A673 (cell line): ENCODE results near the gene USP44. TPM values are rescaled to one million over a fixed set of nuclear protein-coding genes. Genes with fewer than 3 reads are reported as not detected.

ENCODE experiments used
- BruUV-seq: library from RNA; stranded (reverse); fragments of 400-500 nt; replicated peaks from 2 replicates; lab custom pipeline; 2021; lab: Mats Ljungman, UMichigan
- CTCF ChIA-PET: fragments of 300-600 bp; sonication (Branson Sonifier 250); formaldehyde crosslinking; loops from one replicate; lab custom pipeline; 2022; ENCODE audit warnings: antibody characterized with exemption; lab: Charles Lee
- POLR2A ChIA-PET: fragments of 300-600 bp; sonication (Branson Sonifier 250); formaldehyde crosslinking; loops from one replicate; lab custom pipeline; 2022; ENCODE audit warnings: antibody characterized with exemption; ENCODE audit not compliant: low non-redundant PET; lab: Charles Lee
- DNase-seq: peaks from one replicate; pipeline ENCODE4 v3.0.0-alpha.2; 2015; ENCODE audit warnings: low spot score
- H3K27ac ChIP-seq: fragments of 200-600 bp; sonication (generic); 2 replicates; pipeline ENCODE4 v1.5.1; 2016; ENCODE audit warnings: mixed run types, low read depth, mild to moderate bottlenecking, mixed read lengths, antibody characterized with exemption, low read length; ENCODE audit not compliant: poor library complexity, severe bottlenecking
- H3K27me3 ChIP-seq: fragments of 200-600 bp; sonication (generic); replicated peaks from 2 replicates; pipeline ENCODE4 v1.6.1; 2017; ENCODE audit warnings: mixed run types, low read depth, mild to moderate bottlenecking, mixed read lengths, antibody characterized with exemption, low read length; ENCODE audit not compliant: insufficient read depth, poor library complexity
- H3K36me3 ChIP-seq: fragments of 200-600 bp; sonication (generic); 2 replicates; pipeline ENCODE4 v1.6.1; 2016; ENCODE audit warnings: mixed run types, mild to moderate bottlenecking, mixed read lengths, antibody characterized with exemption, low read length; ENCODE audit not compliant: insufficient read depth, poor library complexity, severe bottlenecking
- H3K4me1 ChIP-seq: fragments of 200-600 bp; sonication (generic); 2 replicates; pipeline ENCODE4 v1.6.1; 2017; ENCODE audit warnings: mixed run types, mild to moderate bottlenecking, mixed read lengths, antibody characterized with exemption, low read length; ENCODE audit not compliant: insufficient read depth, poor library complexity, severe bottlenecking
- H3K4me3 ChIP-seq: fragments of 200-600 bp; sonication (generic); 2 replicates; pipeline ENCODE4 v1.5.1; 2016; ENCODE audit warnings: low read depth, mixed run types, mild to moderate bottlenecking, mixed read lengths, low read length; ENCODE audit not compliant: poor library complexity, severe bottlenecking
- H3K9me3 ChIP-seq: fragments of 200-600 bp; sonication (generic); 2 replicates; pipeline ENCODE4 v1.6.1; 2016; ENCODE audit warnings: mixed run types, low read depth, mild to moderate bottlenecking, mixed read lengths, antibody characterized with exemption, low read length; ENCODE audit not compliant: poor library complexity, severe bottlenecking
- EZH2 ChIP-seq: fragments of 200-600 bp; sonication (generic); IDR thresholded peaks from 2 replicates; pipeline ENCODE4 v1.6.1; 2017; ENCODE audit warnings: borderline replicate concordance, low read depth, mild to moderate bottlenecking, mixed read lengths, antibody characterized with exemption, low read length; ENCODE audit not compliant: poor library complexity, severe bottlenecking
- intact Hi-C: fragments of 100-400 bp; cut with micrococcal nuclease; formaldehyde crosslinking; loops from one replicate; pipeline ENCODE4 v1.10.0; 2022; ENCODE audit not compliant: unreplicated experiment
- total RNA-seq: library from RNA; stranded (reverse); gene quantifications from 2 replicates; pipeline ENCODE4 v1.2.3, GENCODE V29; 2021
- TF ChIP-seq, protein P1 (sequence below): fragments of 300-800, 200-600 bp; sonication (generic); conservative IDR thresholded peaks from 2 replicates; pipeline ENCODE4 v1.5.1; 2017; ENCODE audit warnings: low read depth, mild to moderate bottlenecking, antibody characterized with exemption, low read length, moderate library complexity, mixed read lengths

Gene USP44
- total RNA-seq, 1 experiment from 2014 or later, result 7.1 TPM

DNA sequence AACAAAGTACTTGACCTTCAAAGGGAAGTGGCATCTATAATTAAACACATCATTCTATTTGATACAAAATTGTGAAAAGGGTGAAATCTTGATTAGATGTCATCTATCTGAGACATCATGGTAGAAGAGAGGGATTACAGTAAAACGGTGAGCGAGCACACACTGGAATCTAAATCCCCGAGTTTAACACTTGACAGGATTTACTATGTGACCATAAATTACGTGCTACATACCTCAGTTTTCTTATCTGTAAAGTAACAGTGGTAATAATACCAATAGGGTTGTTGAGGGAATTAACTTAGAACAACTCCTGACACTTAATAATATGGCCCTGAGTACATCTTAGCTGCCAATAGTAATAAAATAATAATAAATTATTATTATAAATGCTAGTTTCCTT lies 13.3 kb downstream of the USP44 start:
- BruUV-seq, result no TSS peak
- no peak overlapping the region for H3K27ac ChIP-seq
- no peak overlapping the region for H3K4me3 ChIP-seq
- H3K9me3 ChIP-seq, result no peaks in the 10 kb centered on the region
- TF ChIP-seq, protein P1, sequence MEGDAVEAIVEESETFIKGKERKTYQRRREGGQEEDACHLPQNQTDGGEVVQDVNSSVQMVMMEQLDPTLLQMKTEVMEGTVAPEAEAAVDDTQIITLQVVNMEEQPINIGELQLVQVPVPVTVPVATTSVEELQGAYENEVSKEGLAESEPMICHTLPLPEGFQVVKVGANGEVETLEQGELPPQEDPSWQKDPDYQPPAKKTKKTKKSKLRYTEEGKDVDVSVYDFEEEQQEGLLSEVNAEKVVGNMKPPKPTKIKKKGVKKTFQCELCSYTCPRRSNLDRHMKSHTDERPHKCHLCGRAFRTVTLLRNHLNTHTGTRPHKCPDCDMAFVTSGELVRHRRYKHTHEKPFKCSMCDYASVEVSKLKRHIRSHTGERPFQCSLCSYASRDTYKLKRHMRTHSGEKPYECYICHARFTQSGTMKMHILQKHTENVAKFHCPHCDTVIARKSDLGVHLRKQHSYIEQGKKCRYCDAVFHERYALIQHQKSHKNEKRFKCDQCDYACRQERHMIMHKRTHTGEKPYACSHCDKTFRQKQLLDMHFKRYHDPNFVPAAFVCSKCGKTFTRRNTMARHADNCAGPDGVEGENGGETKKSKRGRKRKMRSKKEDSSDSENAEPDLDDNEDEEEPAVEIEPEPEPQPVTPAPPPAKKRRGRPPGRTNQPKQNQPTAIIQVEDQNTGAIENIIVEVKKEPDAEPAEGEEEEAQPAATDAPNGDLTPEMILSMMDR, result no peak
- no peak for TF ChIP-seq EZH2
- CTCF ChIA-PET, result interaction anchor here (1.1 to 1.2 kb wide), 2 partner anchors 37 to 195 kb away, joined by 3 to 5 read pairs; no protein-coding TSS in a partner anchor
- H3K36me3 ChIP-seq, result no peaks in the 10 kb centered on the region
- POLR2A ChIA-PET, result no interaction called here
- no peaks in the 10 kb centered on the region for H3K27me3 ChIP-seq
- DNase-seq, result no peak
- H3K4me1 ChIP-seq, result peaks cover 7% of the 10 kb centered on the region
- intact Hi-C loops, result loop anchor here (10.0 kb wide), 4 partner anchors 203 to 1403 kb away; no protein-coding TSS in a partner anchor

- ChIA-PET POLR2A (interaction anchor here (0.6 kb wide), 1 partner anchor 41 kb away, joined by 5 read pairs; no protein-coding TSS in a partner anchor), CTCF (interaction anchor here (0.6 to 1.2 kb wide), 13 partner anchors 11 to 501 kb away, joined by 3 to 17 read pairs (median 3); partner anchors contain the start of gene NR2C1)
- no peaks in the 10 kb centered on the region for H3K9me3 ChIP-seq
- no peak overlapping the region for H3K4me3 ChIP-seq
- H3K27me3 ChIP-seq, result no peaks in the 10 kb centered on the region
- no peaks in the 10 kb centered on the region for H3K36me3 ChIP-seq
- no peak for TF ChIP-seq EZH2
- TF ChIP-seq, protein P1, result no peak
- peaks cover 7% of the 10 kb centered on the region for H3K4me1 ChIP-seq
- no peak overlapping the region for H3K27ac ChIP-seq
- no TSS peak for BruUV-seq
- intact Hi-C loops, result loop anchor here (2.0 to 10.0 kb wide), 5 partner anchors 199 to 1399 kb away; no protein-coding TSS in a partner anchor
- DNase-seq, result no peak
These were observed 17.3 kb downstream of the USP44 start for GRCh38 chr12:95533985-95534384.

DNA sequence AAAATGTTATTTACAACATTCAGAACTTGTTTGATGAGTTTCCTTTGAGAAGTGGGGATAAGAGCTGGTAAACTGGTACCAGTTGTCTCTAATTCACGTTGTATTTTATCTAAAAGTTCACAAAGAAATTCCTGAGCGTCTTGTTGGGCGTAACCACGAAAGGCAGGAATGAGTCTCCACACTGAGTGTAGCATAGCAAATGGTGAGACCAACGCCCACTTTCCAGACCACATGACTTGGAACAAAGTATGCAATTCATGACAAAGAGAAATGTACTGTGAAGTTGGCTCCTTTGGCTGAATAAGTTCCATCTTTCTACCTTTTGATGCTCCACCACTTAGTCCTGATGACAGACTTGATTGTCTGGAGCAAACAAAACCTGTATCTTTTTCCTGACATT lies 18.4 kb downstream of the USP44 start:
- H3K36me3 ChIP-seq, result no peaks in the 10 kb centered on the region
- no peaks in the 10 kb centered on the region for H3K27me3 ChIP-seq
- no peak for DNase-seq
- BruUV-seq, result no TSS peak
- no peak overlapping the region for H3K4me3 ChIP-seq
- no peaks in the 10 kb centered on the region for H3K9me3 ChIP-seq
- no peaks in the 10 kb centered on the region for H3K4me1 ChIP-seq
- ChIA-PET POLR2A (no interaction called here), CTCF (no interaction called here)
- no peak overlapping the region for H3K27ac ChIP-seq
- no peak for TF ChIP-seq EZH2
- TF ChIP-seq, protein P1, result no peak
- intact Hi-C loops, result loop anchor here (10.0 kb wide), 4 partner anchors 198 to 1398 kb away; no protein-coding TSS in a partner anchor
